HepG2 (cell line): Measurements from ENCODE around the gene DUS1L. TPM values are rescaled to one million over a fixed set of nuclear protein-coding genes. Genes with fewer than 3 reads are reported as not detected.

Experiments used
- ATAC-seq: fragments of 200-7000 bp; cut with Tn5 transposase; 3 replicates; pipeline ENCODE4 v1.9.1; 2020; ENCODE audit warnings: mild to moderate bottlenecking, moderate library complexity
- BruUV-seq: library from RNA; stranded (reverse); fragments of 400-500 nt; replicated peaks from 2 replicates; lab custom pipeline; 2021; lab: Mats Ljungman, UMichigan
- CTCF ChIA-PET: fragments of 300-600 bp; formaldehyde crosslinking; extraction: SDS; loops from one replicate; lab custom pipeline; 2021; ENCODE audit warnings: low total read pairs, inconsistent platforms, low intra/inter-chr PET ratio; lab: Yijun Ruan, JAX
- POLR2A ChIA-PET: fragments of 350-600 bp; sonication (Branson Sonifier 250); formaldehyde crosslinking; loops from one replicate; lab custom pipeline; 2020; ENCODE audit warnings: antibody characterized with exemption, inconsistent platforms; lab: Yijun Ruan, JAX
- DNase-seq: peaks from one replicate; pipeline ENCODE4 v3.0.0-alpha.2; 2015; ENCODE audit warnings: low spot score
- FAIRE-seq: peaks from 3 replicates; lab custom pipeline; 2011; peaks lifted over from hg19 to GRCh38; lab: Jason Lieb, UNC
- H2AFZ ChIP-seq: one replicate; pipeline ENCODE4 v1.6.1; 2011; ENCODE audit warnings: low read length, inconsistent platforms
- H3K27ac ChIP-seq: fragments of 300-600 bp; 3 replicates; pipeline ENCODE4 v1.8.0; 2011; ENCODE audit warnings: mixed run types, mild to moderate bottlenecking, mixed read lengths, low read length, inconsistent platforms; ENCODE audit not compliant: insufficient read depth; ENCODE audit errors: extremely low read length
- H3K27me3 ChIP-seq, 2 experiments: fragments of 200-600 bp in 1 of 2; 2 replicates in 1 of 2; 3 replicates in 1 of 2; pipeline versions ENCODE4 v1.6.0 to v1.8.0; 2011; ENCODE audit warnings: low read length in 2 of 2, mild to moderate bottlenecking in 2 of 2, moderate library complexity in 2 of 2, inconsistent platforms in 1 of 2; ENCODE audit not compliant: insufficient read depth in 2 of 2, control insufficient read depth in 1 of 2
- H3K36me3 ChIP-seq, 2 experiments: fragments of 200-600 bp in 1 of 2; replicated peaks in 1 of 2; 2 replicates in 1 of 2; 3 replicates in 1 of 2; pipeline versions ENCODE4 v1.5.1 to v1.8.0; 2011; ENCODE audit warnings: low read length in 2 of 2, inconsistent platforms in 1 of 2; ENCODE audit not compliant: insufficient read depth in 2 of 2, control insufficient read depth in 1 of 2
- H3K4me1 ChIP-seq: 2 replicates; pipeline ENCODE4 v1.5.1; 2012; ENCODE audit warnings: low read length, inconsistent platforms; ENCODE audit not compliant: insufficient read depth
- H3K4me2 ChIP-seq: 2 replicates; pipeline ENCODE4 v1.6.0; 2011; ENCODE audit warnings: low read depth, low read length, inconsistent platforms
- H3K4me3 ChIP-seq, 3 experiments: fragments of 200-600 bp in 1 of 3; sonication (generic), shearing (Covaris generic) in 1 of 3; replicated peaks in 1 of 3; 2 replicates each; pipeline ENCODE4 v1.5.1; 2011 to 2016; ENCODE audit warnings: low read length in 3 of 3, inconsistent platforms in 2 of 3, low read depth in 2 of 3, mild to moderate bottlenecking in 2 of 3, control low read depth in 1 of 3, mixed read lengths in 1 of 3; ENCODE audit not compliant: insufficient read depth in 1 of 3
- H3K79me2 ChIP-seq: one replicate; pipeline ENCODE4 v1.6.1; 2011; ENCODE audit warnings: low read length, inconsistent platforms; ENCODE audit not compliant: insufficient read depth
- H3K9ac ChIP-seq: 2 replicates; pipeline ENCODE4 v1.6.0; 2011; ENCODE audit warnings: mild to moderate bottlenecking, low read depth, low read length, inconsistent platforms; ENCODE audit not compliant: insufficient read depth
- H3K9me3 ChIP-seq: 2 replicates; pipeline ENCODE4 v1.5.1; 2012; ENCODE audit warnings: mild to moderate bottlenecking, low read length
- H4K20me1 ChIP-seq: 2 replicates; pipeline ENCODE4 v1.6.0; 2011; ENCODE audit warnings: inconsistent platforms, mild to moderate bottlenecking, low read length, moderate library complexity; ENCODE audit not compliant: insufficient read depth
- NAIF1 ChIP-seq: sonication (generic); formaldehyde crosslinking; IDR thresholded peaks from 2 replicates; pipeline ENCODE4 v1.5.0; 2020; ENCODE audit warnings: mild to moderate bottlenecking, missing genetic modification reagents, borderline replicate concordance
- NCOA1 ChIP-seq: sonication (generic); formaldehyde crosslinking; IDR thresholded peaks from 2 replicates; pipeline ENCODE4 v1.9.0; 2021; ENCODE audit warnings: missing genetic modification reagents
- NONO ChIP-seq, 2 experiments: fragments of 450-650 bp in 1 of 2; sonication (generic) in 1 of 2; formaldehyde crosslinking in 1 of 2; IDR thresholded peaks in 1 of 2; conservative IDR thresholded peaks in 1 of 2; 2 replicates each; pipeline versions ENCODE4 v1.6.1 to v1.8.0; 2017 to 2022; ENCODE audit warnings: mild to moderate bottlenecking in 1 of 2, missing genetic modification reagents in 1 of 2, moderate library complexity in 1 of 2
- TOE1 ChIP-seq: sonication (generic); formaldehyde crosslinking; IDR thresholded peaks from 2 replicates; pipeline ENCODE4 v1.4.0; 2020; ENCODE audit warnings: mild to moderate bottlenecking, missing genetic modification reagents
- ZNF101 ChIP-seq: sonication (generic); formaldehyde crosslinking; IDR thresholded peaks from 2 replicates; pipeline ENCODE4 v1.4.0; 2020; ENCODE audit warnings: mild to moderate bottlenecking, low read depth, missing genetic modification reagents, borderline replicate concordance
- ZNF335 ChIP-seq: sonication (generic); formaldehyde crosslinking; IDR thresholded peaks from 2 replicates; pipeline ENCODE4 v1.4.0; 2020; ENCODE audit warnings: missing genetic modification reagents
- ZNF383 ChIP-seq: sonication (generic); formaldehyde crosslinking; IDR thresholded peaks from 2 replicates; pipeline ENCODE4 v1.4.0; 2020; ENCODE audit warnings: missing genetic modification reagents, mild to moderate bottlenecking, borderline replicate concordance
- ZNF530 ChIP-seq: sonication (generic); formaldehyde crosslinking; IDR thresholded peaks from 2 replicates; pipeline ENCODE4 v1.5.0; 2020; ENCODE audit warnings: low read depth, mild to moderate bottlenecking, missing genetic modification reagents
- ZNF768 ChIP-seq: sonication (generic); formaldehyde crosslinking; IDR thresholded peaks from 2 replicates; pipeline ENCODE4 v1.4.0; 2020; ENCODE audit warnings: missing genetic modification reagents
- ZNF792 ChIP-seq: IDR thresholded peaks from 2 replicates; pipeline ENCODE4 v1.6.1; 2016
- WGBS: methylation state at CpG from one replicate; pipeline ENCODE4 v1.1.6; 2017; ENCODE audit warnings: low lambda C conversion rate; 5-methylcytosine and 5-hydroxymethylcytosine counted together
- in situ Hi-C: cut with HindIII; loops from 2 replicates; pipeline ENCODE4 v1.10.0; 2017; ENCODE audit warnings: low pct_unique_long_range_greater_than_20kb; ENCODE audit not compliant: extremely low pct_ligation_motif_present
- intact Hi-C: fragments of 100-400 bp; cut with micrococcal nuclease; formaldehyde crosslinking; loops from one replicate; pipeline ENCODE4 v1.10.0; 2022; ENCODE audit not compliant: unreplicated experiment
- polyA plus RNA-seq, 8 experiments: library from polyadenylated mRNA; depleted of rRNA in 3 of 8; stranded (reverse) in 7 of 8; unstranded in 1 of 8; fragments of >200 nt; fragmentation: Illumina TruSeq in 4 of 8; extraction: Trizol in 4 of 8; gene quantifications; 2 replicates each; pipeline versions ENCODE4 v1.2.1 to v1.2.3, GENCODE V29; 2011 to 2016; ENCODE audit warnings: low read depth in 4 of 8, missing spikeins in 1 of 8, mixed read lengths in 1 of 8; ENCODE audit not compliant: insufficient read depth in 1 of 8
- total RNA-seq, 5 experiments: library from RNA; depleted of rRNA; stranded (reverse); fragments of >200 nt; fragmentation: Illumina TruSeq; extraction: Trizol; gene quantifications; 2 replicates each; pipeline ENCODE4 v1.2.3, GENCODE V29; 2016; ENCODE audit warnings: low read depth in 1 of 5
- TF ChIP-seq, protein P1 (sequence below): sonication (generic); formaldehyde crosslinking; IDR thresholded peaks from 2 replicates; pipeline ENCODE4 v1.4.0; 2020; ENCODE audit warnings: mild to moderate bottlenecking, missing genetic modification reagents, borderline replicate concordance
- TF ChIP-seq, protein P2 (sequence below): sonication (generic); formaldehyde crosslinking; IDR thresholded peaks from 2 replicates; pipeline ENCODE4 v1.8.0; 2022; ENCODE audit warnings: missing genetic modification reagents, mild to moderate bottlenecking, borderline replicate concordance
- TF ChIP-seq, protein P3 (sequence below): sonication (generic); formaldehyde crosslinking; IDR thresholded peaks from 2 replicates; pipeline ENCODE4 v1.8.1; 2023; ENCODE audit warnings: missing genetic modification reagents, mild to moderate bottlenecking, borderline replicate concordance
- TF ChIP-seq, protein P4 (sequence below): sonication (generic); formaldehyde crosslinking; IDR thresholded peaks from 2 replicates; pipeline ENCODE4 v1.4.0; 2020; ENCODE audit warnings: missing genetic modification reagents

Gene DUS1L
- total and polyA plus RNA-seq, 2 of the 13 experiments (the other 11 are each of a cell fraction or from before 2014, with no cell fraction given) = 81.0 to 109 TPM

DNA sequence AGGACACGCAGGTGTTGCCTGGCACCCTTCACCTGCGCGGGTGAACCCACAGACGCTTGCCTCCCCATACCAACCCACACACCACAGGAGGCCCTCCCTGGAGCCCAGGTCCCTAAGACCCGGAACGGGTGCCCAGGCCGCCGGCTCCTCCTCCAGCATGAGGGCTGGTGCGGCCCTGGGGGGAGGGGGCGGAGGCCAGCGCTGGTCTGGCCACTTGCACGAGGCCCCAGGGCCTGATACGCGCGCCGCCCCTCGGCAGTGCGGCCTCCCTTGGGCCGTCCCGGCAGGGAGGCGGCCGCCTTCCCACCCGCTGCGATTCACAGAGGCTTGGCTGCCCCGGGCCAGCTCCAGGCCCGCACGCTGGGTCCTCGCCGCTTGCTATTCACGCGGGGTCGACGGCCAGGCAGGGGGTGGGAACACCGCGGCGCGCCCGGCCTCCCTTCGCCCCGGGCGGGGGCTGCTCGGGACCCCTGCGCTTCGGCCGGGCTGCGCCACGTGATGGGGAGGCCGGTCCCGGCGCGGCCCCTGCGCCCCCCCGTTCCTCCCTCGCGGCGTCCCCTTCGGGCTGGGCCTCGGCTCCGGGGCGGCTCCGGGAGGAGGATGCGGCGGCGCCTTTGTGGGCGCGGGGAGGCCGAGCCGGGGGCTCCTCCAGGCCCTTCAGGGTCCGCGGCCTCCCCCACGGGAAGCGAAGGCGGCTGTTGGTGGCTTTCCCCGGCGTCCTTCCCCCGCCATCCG is 31.7 kb upstream of the DUS1L start (continued):
- TF ChIP-seq, protein P1, sequence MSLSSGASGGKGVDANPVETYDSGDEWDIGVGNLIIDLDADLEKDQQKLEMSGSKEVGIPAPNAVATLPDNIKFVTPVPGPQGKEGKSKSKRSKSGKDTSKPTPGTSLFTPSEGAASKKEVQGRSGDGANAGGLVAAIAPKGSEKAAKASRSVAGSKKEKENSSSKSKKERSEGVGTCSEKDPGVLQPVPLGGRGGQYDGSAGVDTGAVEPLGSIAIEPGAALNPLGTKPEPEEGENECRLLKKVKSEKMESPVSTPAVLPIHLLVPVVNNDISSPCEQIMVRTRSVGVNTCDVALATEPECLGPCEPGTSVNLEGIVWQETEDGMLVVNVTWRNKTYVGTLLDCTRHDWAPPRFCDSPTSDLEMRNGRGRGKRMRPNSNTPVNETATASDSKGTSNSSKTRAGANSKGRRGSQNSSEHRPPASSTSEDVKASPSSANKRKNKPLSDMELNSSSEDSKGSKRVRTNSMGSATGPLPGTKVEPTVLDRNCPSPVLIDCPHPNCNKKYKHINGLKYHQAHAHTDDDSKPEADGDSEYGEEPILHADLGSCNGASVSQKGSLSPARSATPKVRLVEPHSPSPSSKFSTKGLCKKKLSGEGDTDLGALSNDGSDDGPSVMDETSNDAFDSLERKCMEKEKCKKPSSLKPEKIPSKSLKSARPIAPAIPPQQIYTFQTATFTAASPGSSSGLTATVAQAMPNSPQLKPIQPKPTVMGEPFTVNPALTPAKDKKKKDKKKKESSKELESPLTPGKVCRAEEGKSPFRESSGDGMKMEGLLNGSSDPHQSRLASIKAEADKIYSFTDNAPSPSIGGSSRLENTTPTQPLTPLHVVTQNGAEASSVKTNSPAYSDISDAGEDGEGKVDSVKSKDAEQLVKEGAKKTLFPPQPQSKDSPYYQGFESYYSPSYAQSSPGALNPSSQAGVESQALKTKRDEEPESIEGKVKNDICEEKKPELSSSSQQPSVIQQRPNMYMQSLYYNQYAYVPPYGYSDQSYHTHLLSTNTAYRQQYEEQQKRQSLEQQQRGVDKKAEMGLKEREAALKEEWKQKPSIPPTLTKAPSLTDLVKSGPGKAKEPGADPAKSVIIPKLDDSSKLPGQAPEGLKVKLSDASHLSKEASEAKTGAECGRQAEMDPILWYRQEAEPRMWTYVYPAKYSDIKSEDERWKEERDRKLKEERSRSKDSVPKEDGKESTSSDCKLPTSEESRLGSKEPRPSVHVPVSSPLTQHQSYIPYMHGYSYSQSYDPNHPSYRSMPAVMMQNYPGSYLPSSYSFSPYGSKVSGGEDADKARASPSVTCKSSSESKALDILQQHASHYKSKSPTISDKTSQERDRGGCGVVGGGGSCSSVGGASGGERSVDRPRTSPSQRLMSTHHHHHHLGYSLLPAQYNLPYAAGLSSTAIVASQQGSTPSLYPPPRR (CRISPR knock-in tag) = no peak
- TF ChIP-seq ZNF792 (CRISPR knock-in tag) (no peak), ZNF335 (CRISPR knock-in tag) (no peak), ZNF101 (CRISPR knock-in tag) (peak; percentile 56; the same call in 1 of the 2 replicates), NCOA1 (CRISPR knock-in tag) (no peak)
- TF ChIP-seq, all 625 proteins: peak for 156

DNA sequence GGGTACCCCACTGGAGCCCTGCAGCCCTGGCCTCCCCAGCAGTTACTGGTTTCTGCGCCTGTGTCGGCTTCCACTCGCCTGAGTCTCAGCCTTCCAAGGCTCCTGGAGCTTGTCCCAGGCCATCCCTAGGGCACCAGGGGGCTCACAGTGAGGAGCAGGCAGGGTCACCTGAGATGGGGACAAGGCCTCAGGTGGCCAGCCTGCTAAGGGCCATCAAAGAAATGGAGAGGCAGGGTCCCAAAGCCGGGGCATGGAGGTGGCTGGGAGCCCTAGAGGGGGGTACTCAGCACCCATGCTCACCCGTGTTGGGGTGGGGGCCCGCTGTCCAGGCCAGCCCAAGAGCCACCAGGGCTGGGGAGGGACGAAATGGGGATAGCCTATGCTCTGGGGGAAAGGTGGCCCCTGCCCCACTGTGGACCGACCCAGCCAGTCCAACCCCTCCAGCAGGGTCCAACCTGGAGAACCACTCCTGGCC is 31.1 kb upstream of the DUS1L start:
- Histone ChIP-seq H3K36me3 (peaks cover 31 to 42% of the 10 kb centered on the region in 2 experiments), H3K9ac (peak overlapping the region; percentile 98), H3K79me2 (peaks cover 60% of the 10 kb centered on the region), H3K4me3 (peak overlapping the region; percentile 72 to 96 (median 86)), H3K4me2 (peak overlapping the region; percentile 98), H3K27ac (peak overlapping the region; percentile 89), H3K27me3 (no peaks in the 10 kb centered on the region; a peak in 1 of 5 replicates), H4K20me1 (peaks cover 46% of the 10 kb centered on the region), H3K9me3 (no peaks in the 10 kb centered on the region), H3K4me1 (peaks cover 66% of the 10 kb centered on the region), H2AFZ (no peak overlapping the region)
- no peak for DNase-seq
- 9% methylated on average over 6 of the region's 8 CpGs for WGBS
- no TSS peak for BruUV-seq
- ChIA-PET CTCF (no interaction called here), POLR2A (interaction anchor here (0.9 to 2.7 kb wide), 3 partner anchors 10 to 59 kb away, joined by 3 to 8 read pairs (median 7); partner anchors contain the start of gene DCXR)
- in situ Hi-C loops (no loop called here), intact Hi-C loops (loop anchor here (5.0 to 10.0 kb wide), 2 partner anchors 44 to 122 kb away; partner anchors contain the start of genes ASPSCR1, GPS1 and RFNG)
- no peak for ATAC-seq
- no peak for FAIRE-seq
- TF ChIP-seq NONO (IDR thresholded peaks at IDR 0.05) = no peak
- TF ChIP-seq NONO (CRISPR knock-in tag; conservative IDR thresholded peaks at IDR 0.05) = no peak
- 0 out of 2 replicates have a peak, but pooled peaks have one; percentile 52 for TF ChIP-seq ZNF383 (CRISPR knock-in tag)
- TF ChIP-seq ZNF768 = no peak
- no peak for TF ChIP-seq TOE1 (CRISPR knock-in tag)
- TF ChIP-seq, protein P2, sequence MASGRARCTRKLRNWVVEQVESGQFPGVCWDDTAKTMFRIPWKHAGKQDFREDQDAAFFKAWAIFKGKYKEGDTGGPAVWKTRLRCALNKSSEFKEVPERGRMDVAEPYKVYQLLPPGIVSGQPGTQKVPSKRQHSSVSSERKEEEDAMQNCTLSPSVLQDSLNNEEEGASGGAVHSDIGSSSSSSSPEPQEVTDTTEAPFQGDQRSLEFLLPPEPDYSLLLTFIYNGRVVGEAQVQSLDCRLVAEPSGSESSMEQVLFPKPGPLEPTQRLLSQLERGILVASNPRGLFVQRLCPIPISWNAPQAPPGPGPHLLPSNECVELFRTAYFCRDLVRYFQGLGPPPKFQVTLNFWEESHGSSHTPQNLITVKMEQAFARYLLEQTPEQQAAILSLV (CRISPR knock-in tag) = no peak
- TF ChIP-seq NAIF1 (CRISPR knock-in tag) = no peak
- TF ChIP-seq, protein P3, sequence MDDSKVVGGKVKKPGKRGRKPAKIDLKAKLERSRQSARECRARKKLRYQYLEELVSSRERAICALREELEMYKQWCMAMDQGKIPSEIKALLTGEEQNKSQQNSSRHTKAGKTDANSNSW (CRISPR knock-in tag) = peak; percentile 31
- TF ChIP-seq ZNF530 (CRISPR knock-in tag) = no peak
- TF ChIP-seq, protein P4, sequence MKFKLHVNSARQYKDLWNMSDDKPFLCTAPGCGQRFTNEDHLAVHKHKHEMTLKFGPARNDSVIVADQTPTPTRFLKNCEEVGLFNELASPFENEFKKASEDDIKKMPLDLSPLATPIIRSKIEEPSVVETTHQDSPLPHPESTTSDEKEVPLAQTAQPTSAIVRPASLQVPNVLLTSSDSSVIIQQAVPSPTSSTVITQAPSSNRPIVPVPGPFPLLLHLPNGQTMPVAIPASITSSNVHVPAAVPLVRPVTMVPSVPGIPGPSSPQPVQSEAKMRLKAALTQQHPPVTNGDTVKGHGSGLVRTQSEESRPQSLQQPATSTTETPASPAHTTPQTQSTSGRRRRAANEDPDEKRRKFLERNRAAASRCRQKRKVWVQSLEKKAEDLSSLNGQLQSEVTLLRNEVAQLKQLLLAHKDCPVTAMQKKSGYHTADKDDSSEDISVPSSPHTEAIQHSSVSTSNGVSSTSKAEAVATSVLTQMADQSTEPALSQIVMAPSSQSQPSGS (CRISPR knock-in tag) = no peak
